Measurements from ENCODE around the gene EIF2S2. TPM values are rescaled to one million over a fixed set of nuclear protein-coding genes. Genes with fewer than 3 reads are reported as not detected.

Gene EIF2S2
- total RNA-seq, 1 donor from 2014 or later, result 34.6 TPM

DNA sequence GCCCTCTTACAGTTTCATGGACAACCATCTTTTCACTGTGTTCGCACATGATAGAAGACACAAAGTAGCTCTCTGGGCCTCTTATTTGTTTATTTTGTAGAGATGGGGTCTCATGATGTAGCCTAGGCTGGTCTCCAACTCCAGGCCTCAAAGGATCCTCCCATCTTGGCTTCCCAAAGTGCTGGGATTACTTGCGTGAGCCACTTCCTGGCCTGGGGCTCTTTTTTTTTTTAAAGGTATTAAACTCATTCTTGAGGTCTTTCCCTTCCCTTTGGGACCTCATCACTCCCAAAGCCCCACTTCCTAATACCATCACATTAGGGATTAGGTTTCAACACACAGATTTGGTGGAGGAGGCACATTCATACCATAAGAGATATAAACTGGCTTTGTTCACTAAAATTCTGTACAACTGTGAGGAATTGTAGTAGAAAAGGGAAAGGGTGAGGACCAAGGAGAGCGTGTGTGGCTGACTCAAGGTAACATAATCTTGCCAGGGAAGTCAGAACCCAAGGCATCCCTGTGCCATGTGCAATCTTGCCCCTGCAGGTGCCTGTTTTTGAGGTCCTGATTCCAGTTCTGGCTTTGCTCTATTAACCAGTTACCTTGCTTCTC lies 45.5 kb downstream of the EIF2S2 start:
- H3K4me3 ChIP-seq, result no peak overlapping the region
- no peak for DNase-seq (ENCODE audit: extremely low spot score in 2 of 2)
- TF ChIP-seq CTCF (IDR thresholded peaks at IDR 0.05) (no peak), POLR2AphosphoS5 (IDR thresholded peaks at IDR 0.05; ENCODE audit: insufficient read depth in 1 of 2, low read depth in 1 of 2) (no peak), POLR2A (IDR thresholded peaks at IDR 0.05) (no peak)
- no peaks in the 10 kb centered on the region for H3K9me3 ChIP-seq
- no peaks in the 10 kb centered on the region for H3K36me3 ChIP-seq
- H3K4me1 ChIP-seq, result peaks cover 57% of the 10 kb centered on the region
- H3K27me3 ChIP-seq, result no peaks in the 10 kb centered on the region
- intact Hi-C loops (cut with DNase I), result no loop called here
- peak overlapping the region; percentile 64 for H3K27ac ChIP-seq

- no peaks in the 10 kb centered on the region for H3K36me3 ChIP-seq
- no peak for DNase-seq (ENCODE audit: extremely low spot score in 2 of 2)
- no peaks in the 10 kb centered on the region for H3K27me3 ChIP-seq
- H3K4me3 ChIP-seq, result no peak overlapping the region
- intact Hi-C loops (cut with DNase I), result no loop called here
- TF ChIP-seq POLR2A (IDR thresholded peaks at IDR 0.05) (no peak), CTCF (IDR thresholded peaks at IDR 0.05) (no peak), POLR2AphosphoS5 (IDR thresholded peaks at IDR 0.05; ENCODE audit: insufficient read depth in 1 of 2, low read depth in 1 of 2) (no peak)
- H3K27ac ChIP-seq, result peak overlapping the region; percentile 64
- H3K9me3 ChIP-seq, result no peaks in the 10 kb centered on the region
- peaks cover 69% of the 10 kb centered on the region for H3K4me1 ChIP-seq
These were observed 46.8 kb downstream of the EIF2S2 start for GRCh38 chr20:34065260-34065659.

DNA sequence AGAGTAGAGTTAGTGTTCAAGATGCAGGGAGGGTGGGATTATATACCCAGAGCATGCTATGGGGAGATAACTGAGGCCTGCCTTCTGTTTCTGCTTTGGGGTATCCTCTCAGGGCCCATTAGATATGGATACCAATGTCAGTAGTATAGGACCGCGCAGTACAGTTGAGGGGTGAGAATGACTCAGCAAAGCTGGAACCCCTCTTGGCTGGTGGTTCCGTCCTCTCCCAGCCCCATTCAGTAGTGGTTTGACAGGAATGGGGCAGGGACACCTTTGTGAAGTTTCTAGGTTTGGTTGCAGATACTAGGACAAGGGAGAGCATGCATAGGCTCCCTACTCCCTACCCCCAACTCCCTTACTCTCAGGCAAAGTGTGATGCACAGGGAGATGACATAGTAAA lies 47.8 kb downstream of the EIF2S2 start:
- no peak overlapping the region for H3K4me3 ChIP-seq
- H3K27ac ChIP-seq, result peak overlapping the region; percentile 64
- no peak for TF ChIP-seq POLR2A (IDR thresholded peaks at IDR 0.05)
- no peak for TF ChIP-seq CTCF (IDR thresholded peaks at IDR 0.05)
- TF ChIP-seq POLR2AphosphoS5 (IDR thresholded peaks at IDR 0.05; ENCODE audit: insufficient read depth in 1 of 2, low read depth in 1 of 2), result no peak
- intact Hi-C loops (cut with DNase I), result no loop called here
- H3K9me3 ChIP-seq, result no peaks in the 10 kb centered on the region
- no peaks in the 10 kb centered on the region for H3K27me3 ChIP-seq
- no peak for DNase-seq (ENCODE audit: extremely low spot score in 2 of 2)
- no peaks in the 10 kb centered on the region for H3K36me3 ChIP-seq
- H3K4me1 ChIP-seq, result peaks cover 61% of the 10 kb centered on the region

- no peak for DNase-seq (ENCODE audit: extremely low spot score in 2 of 2)
- H3K4me3 ChIP-seq, result no peak overlapping the region
- no peak overlapping the region for H3K27ac ChIP-seq
- H3K27me3 ChIP-seq, result no peaks in the 10 kb centered on the region
- TF ChIP-seq POLR2A (IDR thresholded peaks at IDR 0.05) (no peak), CTCF (IDR thresholded peaks at IDR 0.05) (no peak), POLR2AphosphoS5 (IDR thresholded peaks at IDR 0.05; ENCODE audit: insufficient read depth in 1 of 2, low read depth in 1 of 2) (no peak)
- H3K36me3 ChIP-seq, result no peaks in the 10 kb centered on the region
- H3K4me1 ChIP-seq, result peaks cover 47% of the 10 kb centered on the region
- intact Hi-C loops (cut with DNase I), result no loop called here
- H3K9me3 ChIP-seq, result no peaks in the 10 kb centered on the region
These were observed 49.2 kb downstream of the EIF2S2 start for GRCh38 chr20:34062570-34063482.

DNA sequence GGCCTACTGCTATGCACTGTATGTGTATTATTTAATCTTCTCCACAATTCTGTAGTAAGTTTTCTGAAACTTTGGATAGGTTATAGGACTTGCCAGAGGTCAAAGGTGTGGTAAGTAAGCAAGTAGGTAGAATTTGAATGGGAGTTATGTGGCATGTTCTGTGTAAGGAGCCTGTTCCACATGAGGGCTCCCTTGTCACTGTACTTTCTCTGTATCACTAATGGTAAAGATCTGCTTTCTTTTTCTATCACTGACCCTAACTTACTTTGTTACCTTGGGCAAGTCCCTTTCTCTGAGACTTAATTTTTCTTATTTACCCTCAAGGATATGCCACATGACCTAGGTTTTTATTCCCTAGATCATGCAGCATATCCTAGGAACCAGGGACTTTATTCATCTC lies 50.3 kb downstream of the EIF2S2 start:
- Histone ChIP-seq H3K4me1 (peaks cover 37% of the 10 kb centered on the region), H3K4me3 (no peak overlapping the region), H3K36me3 (no peaks in the 10 kb centered on the region), H3K27ac (no peak overlapping the region), H3K9me3 (no peaks in the 10 kb centered on the region), H3K27me3 (no peaks in the 10 kb centered on the region)
- no peak for TF ChIP-seq POLR2AphosphoS5 (IDR thresholded peaks at IDR 0.05; ENCODE audit: insufficient read depth in 1 of 2, low read depth in 1 of 2)
- TF ChIP-seq POLR2A (IDR thresholded peaks at IDR 0.05), result no peak
- no peak for TF ChIP-seq CTCF (IDR thresholded peaks at IDR 0.05)
- intact Hi-C loops (cut with DNase I), result no loop called here
- DNase-seq (ENCODE audit: extremely low spot score in 2 of 2), result no peak

All from vagina (tissue), 2 donors.